Left ventricle myocardium inferior (tissue), 1 donor: ENCODE results near the gene TANC2. TPM values are rescaled to one million over a fixed set of nuclear protein-coding genes. Genes with fewer than 3 reads are reported as not detected.

Experiments
- DNase-seq: peaks from one replicate; pipeline ENCODE4 v3.0.0-alpha.2; 2020
- H3K27ac ChIP-seq: fragments of 200-600 bp; replicated peaks from 2 replicates; pipeline ENCODE4 v1.8.0; 2021
- H3K27me3 ChIP-seq: fragments of 200-600 bp; 2 replicates; pipeline ENCODE4 v1.8.0; 2021; ENCODE audit warnings: low read depth
- H3K36me3 ChIP-seq: fragments of 200-600 bp; 2 replicates; pipeline ENCODE4 v1.8.0; 2021
- H3K4me1 ChIP-seq: fragments of 200-600 bp; 2 replicates; pipeline ENCODE4 v1.8.0; 2021
- H3K4me3 ChIP-seq: fragments of 200-600 bp; 2 replicates; pipeline ENCODE4 v1.8.0; 2021; ENCODE audit warnings: mild to moderate bottlenecking, moderate library complexity
- H3K9me3 ChIP-seq: fragments of 200-600 bp; replicated peaks from 2 replicates; pipeline ENCODE4 v1.8.0; 2021
- CTCF ChIP-seq: fragments of 200-600 bp; IDR thresholded peaks from 2 replicates; pipeline ENCODE4 v1.8.0; 2021; ENCODE audit warnings: antibody characterized with exemption, mild to moderate bottlenecking, borderline replicate concordance
- intact Hi-C: fragments of 100-400 bp; cut with micrococcal nuclease; formaldehyde crosslinking; loops from one replicate; pipeline ENCODE4 v1.11.0; 2022
- total RNA-seq: library from RNA; stranded (reverse); fragmentation: NEBNext Ultra II Directional; extraction: Animal tissue kit (Norgen Biotek cat#: 25700); gene quantifications from one replicate; pipeline ENCODE4 v1.2.1, GENCODE V29; 2021
- donor health status: DM: no; HTN: yes; CAD: no; lungs with severe emphysema.

The TANC2 gene
- total RNA-seq, 1 donor from 2014 or later, result 9.0 TPM

GRCh38 chr17:62923258-62924150, 42.5 kb upstream of the TANC2 start:
- TF ChIP-seq CTCF, result no peak
- no peak overlapping the region for H3K4me3 ChIP-seq
- intact Hi-C loops, result no loop called here

GRCh38 chr17:62925267-62925836, 40.7 kb upstream of the TANC2 start:
- Histone ChIP-seq H3K36me3 (no peaks in the 10 kb centered on the region), H3K27ac (no peak overlapping the region), H3K27me3 (peaks cover 7% of the 10 kb centered on the region), H3K4me1 (no peaks in the 10 kb centered on the region), H3K9me3 (no peaks in the 10 kb centered on the region), H3K4me3 (no peak overlapping the region)
- TF ChIP-seq CTCF, result no peak
- DNase-seq, result no peak
- intact Hi-C loops, result no loop called here

More at GRCh38 chr17:62923258-62924150, 42.5 kb upstream of the TANC2 start:
- Histone ChIP-seq H3K36me3 (no peaks in the 10 kb centered on the region), H3K4me1 (no peaks in the 10 kb centered on the region), H3K27me3 (peaks cover under 1% of the 10 kb centered on the region), H3K27ac (no peak overlapping the region), H3K9me3 (no peaks in the 10 kb centered on the region)
- DNase-seq, result no peak

- no peak for DNase-seq
- Histone ChIP-seq H3K27ac (no peak overlapping the region), H3K9me3 (no peaks in the 10 kb centered on the region), H3K36me3 (no peaks in the 10 kb centered on the region), H3K4me3 (no peak overlapping the region), H3K27me3 (peaks cover 16% of the 10 kb centered on the region), H3K4me1 (no peaks in the 10 kb centered on the region)
- TF ChIP-seq CTCF, result no peak
- intact Hi-C loops, result no loop called here
Measured at GRCh38 chr17:62927083-62927482, 39.0 kb upstream of the TANC2 start.

- no peaks in the 10 kb centered on the region for H3K9me3 ChIP-seq
- no peaks in the 10 kb centered on the region for H3K4me1 ChIP-seq
- no peak overlapping the region for H3K4me3 ChIP-seq
- H3K27ac ChIP-seq, result no peak overlapping the region
- intact Hi-C loops, result no loop called here
- no peak for TF ChIP-seq CTCF
- no peaks in the 10 kb centered on the region for H3K36me3 ChIP-seq
- DNase-seq, result no peak
- peaks cover 34% of the 10 kb centered on the region for H3K27me3 ChIP-seq
Measured at GRCh38 chr17:62929320-62929719, 36.7 kb upstream of the TANC2 start.

- Histone ChIP-seq H3K4me1 (no peaks in the 10 kb centered on the region), H3K9me3 (no peaks in the 10 kb centered on the region), H3K27me3 (peaks cover 34% of the 10 kb centered on the region), H3K36me3 (no peaks in the 10 kb centered on the region), H3K27ac (no peak overlapping the region), H3K4me3 (no peak overlapping the region)
- DNase-seq, result no peak
- intact Hi-C loops, result no loop called here
- no peak for TF ChIP-seq CTCF
Measured at GRCh38 chr17:62931101-62931500, 34.9 kb upstream of the TANC2 start.
